Neural cell (in vitro differentiated cells): Measurements from ENCODE around the gene PIK3R1. TPM values are rescaled to one million over a fixed set of nuclear protein-coding genes. Genes with fewer than 3 reads are reported as not detected.

Experiments
- H2AFZ ChIP-seq: fragments of 200-600, 300-800 bp; sonication (generic), shearing (Covaris generic); 2 replicates; pipeline ENCODE4 v1.6.0; 2014; ENCODE audit warnings: low read depth, mild to moderate bottlenecking, antibody characterized with exemption, low read length, moderate library complexity
- H3F3A ChIP-seq: fragments of 200-600 bp; shearing (Covaris generic); 2 replicates; pipeline ENCODE4 v1.6.1; 2016; ENCODE audit warnings: mild to moderate bottlenecking, moderate library complexity, mixed read lengths, antibody characterized with exemption, low read length; ENCODE audit not compliant: insufficient read depth, poor library complexity, severe bottlenecking
- H3K27ac ChIP-seq: fragments of 200-600, 300-800 bp; sonication (generic), shearing (Covaris generic); 2 replicates; pipeline ENCODE4 v1.5.1; 2014; ENCODE audit warnings: mild to moderate bottlenecking, low read length, moderate library complexity
- H3K27me3 ChIP-seq: fragments of 300-800, 200-600 bp; sonication (generic), shearing (Covaris generic); 2 replicates; pipeline ENCODE4 v1.6.0; 2014; ENCODE audit warnings: mild to moderate bottlenecking, low read depth, low read length, moderate library complexity; ENCODE audit not compliant: insufficient read depth
- H3K36me3 ChIP-seq: fragments of 300-800, 200-600 bp; sonication (generic), shearing (Covaris generic); 2 replicates; pipeline ENCODE4 v1.5.1; 2014; ENCODE audit warnings: mild to moderate bottlenecking, antibody characterized with exemption, low read length, moderate library complexity; ENCODE audit not compliant: insufficient read depth
- H3K4me2 ChIP-seq: fragments of 300-800, 200-600 bp; sonication (generic), shearing (Covaris generic); 2 replicates; pipeline ENCODE4 v1.6.0; 2014; ENCODE audit warnings: mild to moderate bottlenecking, low read length
- H3K4me3 ChIP-seq: fragments of 300-800, 200-600 bp; sonication (generic), shearing (Covaris generic); 2 replicates; pipeline ENCODE4 v1.5.1; 2014; ENCODE audit warnings: mild to moderate bottlenecking, low read length, moderate library complexity
- H3K79me2 ChIP-seq: fragments of 200-600 bp; shearing (Covaris generic); replicated peaks from 2 replicates; pipeline ENCODE4 v1.6.0; 2014; ENCODE audit warnings: mild to moderate bottlenecking, low read length, moderate library complexity; ENCODE audit not compliant: insufficient read depth
- H3K9ac ChIP-seq: fragments of 300-800, 200-600 bp; sonication (generic), shearing (Covaris generic); 2 replicates; pipeline ENCODE4 v1.6.1; 2016; ENCODE audit warnings: mild to moderate bottlenecking, low read length, mixed read lengths
- H3K9me2 ChIP-seq: fragments of 200-600 bp; shearing (Covaris generic); 2 replicates; pipeline ENCODE4 v1.6.1; 2016; ENCODE audit warnings: mild to moderate bottlenecking, low read length, mixed read lengths; ENCODE audit not compliant: insufficient read depth
- H3K9me3 ChIP-seq: fragments of 200-600, 300-800 bp; sonication (generic), shearing (Covaris generic); 2 replicates; pipeline ENCODE4 v1.6.1; 2016; ENCODE audit warnings: mild to moderate bottlenecking, mixed run types, low read length, moderate library complexity, mixed read lengths
- H4K20me1 ChIP-seq: fragments of 200-600 bp; shearing (Covaris generic); 2 replicates; pipeline ENCODE4 v1.6.1; 2016; ENCODE audit warnings: mild to moderate bottlenecking, mixed run types; ENCODE audit not compliant: insufficient read depth
- CTCF ChIP-seq: fragments of 450-650 bp; IDR thresholded peaks from 2 replicates; pipeline ENCODE4 v1.5.1; 2014; ENCODE audit warnings: antibody characterized with exemption, mild to moderate bottlenecking, moderate library complexity; ENCODE audit not compliant: poor library complexity, severe bottlenecking
- EP300 ChIP-seq: fragments of 450-650 bp; conservative IDR thresholded peaks from 2 replicates; pipeline ENCODE4 v1.6.1; 2014; ENCODE audit warnings: antibody characterized with exemption, mild to moderate bottlenecking, moderate library complexity; ENCODE audit not compliant: poor library complexity, severe bottlenecking
- EZH2 ChIP-seq: fragments of 200-600, 300-800 bp; shearing (Covaris generic), sonication (generic); IDR thresholded peaks from 2 replicates; pipeline ENCODE4 v1.6.1; 2014; ENCODE audit warnings: antibody characterized with exemption, low read length, borderline replicate concordance, mild to moderate bottlenecking; ENCODE audit not compliant: insufficient read depth, poor library complexity, severe bottlenecking
- MXI1 ChIP-seq: fragments of 450-650 bp; conservative IDR thresholded peaks from 2 replicates; pipeline ENCODE4 v1.6.1; 2014; ENCODE audit warnings: antibody characterized with exemption, mild to moderate bottlenecking; ENCODE audit not compliant: poor library complexity, severe bottlenecking
- POLR2AphosphoS5 ChIP-seq: IDR thresholded peaks from 2 replicates; pipeline ENCODE4 v1.6.1; 2012
- RAD21 ChIP-seq: fragments of 450-650 bp; conservative IDR thresholded peaks from 2 replicates; pipeline ENCODE4 v1.6.1; 2014; ENCODE audit warnings: antibody characterized with exemption, mild to moderate bottlenecking, moderate library complexity
- REST ChIP-seq: IDR thresholded peaks from 2 replicates; pipeline ENCODE4 v1.6.1; 2012; ENCODE audit warnings: borderline replicate concordance
- SMC3 ChIP-seq: fragments of 450-650 bp; conservative IDR thresholded peaks from 2 replicates; pipeline ENCODE4 v1.6.1; 2014; ENCODE audit warnings: antibody characterized with exemption, mild to moderate bottlenecking, moderate library complexity; ENCODE audit not compliant: poor library complexity
- TAF1 ChIP-seq: IDR thresholded peaks from 2 replicates; pipeline ENCODE4 v1.6.1; 2012; ENCODE audit warnings: low read depth
- polyA plus RNA-seq: library from polyadenylated mRNA; depleted of rRNA; stranded (reverse); fragments of >200 nt; gene quantifications from 2 replicates; pipeline ENCODE4 v1.2.3, GENCODE V29; 2014

PIK3R1 gene
- polyA plus RNA-seq, 1 donor from 2014 or later, result 41.9 TPM

GRCh38 chr5:68330574-68330973 is 115.0 kb downstream of the PIK3R1 start:
- Histone ChIP-seq H3K9me3 (no peaks in the 10 kb centered on the region), H3F3A (no peaks in the 10 kb centered on the region), H3K9me2 (no peaks in the 10 kb centered on the region), H3K36me3 (no peaks in the 10 kb centered on the region), H3K27ac (no peak overlapping the region), H3K4me3 (no peak overlapping the region), H3K27me3 (no peaks in the 10 kb centered on the region), H3K9ac (no peak overlapping the region), H3K4me2 (no peak overlapping the region), H4K20me1 (no peaks in the 10 kb centered on the region), H2AFZ (no peak overlapping the region), H3K79me2 (no peaks in the 10 kb centered on the region)
- TF ChIP-seq EZH2 (no peak), CTCF (no peak), POLR2AphosphoS5 (no peak), REST (no peak), RAD21 (no peak), SMC3 (no peak), TAF1 (no peak), MXI1 (no peak), EP300 (no peak)

GRCh38 chr5:68331192-68332079 is 115.9 kb downstream of the PIK3R1 start:
- Histone ChIP-seq H3F3A (no peaks in the 10 kb centered on the region), H3K4me2 (no peak overlapping the region), H3K36me3 (no peaks in the 10 kb centered on the region), H2AFZ (no peak overlapping the region), H4K20me1 (no peaks in the 10 kb centered on the region), H3K9me2 (no peaks in the 10 kb centered on the region), H3K79me2 (no peaks in the 10 kb centered on the region), H3K9me3 (no peaks in the 10 kb centered on the region), H3K27ac (no peak overlapping the region), H3K4me3 (no peak overlapping the region), H3K27me3 (no peaks in the 10 kb centered on the region), H3K9ac (no peak overlapping the region)
- no peak for TF ChIP-seq REST
- no peak for TF ChIP-seq EZH2
- TF ChIP-seq CTCF, result no peak
- no peak for TF ChIP-seq POLR2AphosphoS5
- TF ChIP-seq RAD21, result no peak
- no peak for TF ChIP-seq SMC3
- TF ChIP-seq TAF1, result no peak
- TF ChIP-seq MXI1, result no peak
- no peak for TF ChIP-seq EP300
